Measurements from ENCODE around the gene TBL3. TPM values are rescaled to one million over a fixed set of nuclear protein-coding genes. Genes with fewer than 3 reads are reported as not detected.

The TBL3 gene
- total and polyA plus RNA-seq, 9 of the 15 experiments (the other 6 are each of a cell fraction or from before 2014, with no cell fraction given) = 0.97 to 117 (median 24.5) TPM

- no peak; the same call in 1 of the 2 replicates for TF ChIP-seq ARID3B (CRISPR knock-in tag; IDR thresholded peaks at IDR 0.05; ENCODE audit: borderline replicate concordance)
- TF ChIP-seq E2F1 (CRISPR knock-in tag; IDR thresholded peaks at IDR 0.05) = peak; percentile 35; the same call in 1 of the 2 replicates
- peak; percentile 68; the same call in 1 of the 2 replicates for TF ChIP-seq ZBTB9 (CRISPR knock-in tag; IDR thresholded peaks at IDR 0.05)
- no peak for TF ChIP-seq SETDB1 (IDR thresholded peaks at IDR 0.05; ENCODE audit: low read length)
- no peak for TF ChIP-seq SMARCE1 (IDR thresholded peaks at IDR 0.05)
- TF ChIP-seq RB1 (IDR thresholded peaks at IDR 0.05; ENCODE audit: low read depth) = peak; percentile 94
- no peak for TF ChIP-seq SRSF7 (optimal IDR thresholded peaks at IDR 0.05; ENCODE audit: low read depth, low read length)
- TF ChIP-seq KDM5B (IDR thresholded peaks at IDR 0.05; ENCODE audit: insufficient replicate concordance, low read depth, low read length) = peak; percentile 94
- no peak for TF ChIP-seq RNF2 (IDR thresholded peaks at IDR 0.05)
- TF ChIP-seq ZNF347 (CRISPR knock-in tag; IDR thresholded peaks at IDR 0.05; ENCODE audit: low read depth) = no peak
- TF ChIP-seq NEUROD1 (IDR thresholded peaks at IDR 0.05; ENCODE audit: borderline replicate concordance, low read depth, low read length, partially characterized antibody) = peak; percentile 41
- peak; percentile 85; the same call in 1 of the 2 replicates for TF ChIP-seq THAP12 (CRISPR knock-in tag; IDR thresholded peaks at IDR 0.05)
- no peak for TF ChIP-seq ZNF785 (CRISPR knock-in tag; IDR thresholded peaks at IDR 0.05)
- TF ChIP-seq MECOM (CRISPR knock-in tag; IDR thresholded peaks at IDR 0.05) = no peak
- TF ChIP-seq SMARCB1 (IDR thresholded peaks at IDR 0.05; ENCODE audit: insufficient read length, low read depth) = no peak
- no peak for TF ChIP-seq GATA2 (CRISPR knock-in tag; IDR thresholded peaks at IDR 0.05)
- TF ChIP-seq YY1 (IDR thresholded peaks at IDR 0.05; ENCODE audit: borderline replicate concordance in 1 of 3, control insufficient read depth in 1 of 3, extremely low read depth in 1 of 3, insufficient read depth in 3 of 3, insufficient read length in 1 of 3, insufficient replicate concordance in 2 of 3, low read depth in 1 of 3, low read length in 2 of 3) = peak; percentile 90 to 99 (median 98)
- no peak for TF ChIP-seq BRF1 (IDR thresholded peaks at IDR 0.05; ENCODE audit: borderline replicate concordance, extremely low read depth, insufficient read length)
- TF ChIP-seq FOXP1 (CRISPR knock-in tag; IDR thresholded peaks at IDR 0.05) = no peak; the same call in 1 of the 2 replicates
- TF ChIP-seq ZNF316 (IDR thresholded peaks at IDR 0.05) = no peak
- TF ChIP-seq CBX2 (IDR thresholded peaks at IDR 0.05; ENCODE audit: insufficient read depth, low read length, poor library complexity, severe bottlenecking) = no peak
These were observed 11.9 kb downstream of the TBL3 start, which contains the start of gene GFER (continued) for GRCh38 chr16:1983544-1984346.
